Cardiac muscle cell (in vitro differentiated cells and primary cell): ENCODE data around the gene PFKFB4. TPM values are rescaled to one million over a fixed set of nuclear protein-coding genes. Genes with fewer than 3 reads are reported as not detected.
A peak's percentile ranks its signal among the peaks of the same experiment; 100 is the strongest.
"Not testable (repeated sequence)": the region's sequence is repeated elsewhere in the genome, so short reads cannot be mapped to it uniquely, and the experiment has no call there.

Experiments
- DNase-seq, 2 donors: peaks; one replicate each; pipeline versions ENCODE4 v3.0.0 to v3.0.0-alpha.2; 2010 to 2017; ENCODE audit warnings: low read depth in 1 of 2, low spot score in 1 of 2
- H3K27ac ChIP-seq: fragments of 200-600 bp; sonication (generic); 2 replicates; pipeline ENCODE4 v1.5.1; 2016
- H3K27me3 ChIP-seq: fragments of 200-600 bp; sonication (generic); 2 replicates; pipeline ENCODE4 v1.6.0; 2016; ENCODE audit warnings: control low read depth
- H3K36me3 ChIP-seq: fragments of 200-600 bp; sonication (generic); 2 replicates; pipeline ENCODE4 v1.5.1; 2016; ENCODE audit warnings: control low read depth
- H3K4me1 ChIP-seq: fragments of 200-600 bp; sonication (generic); 2 replicates; pipeline ENCODE4 v1.8.1; 2017; ENCODE audit warnings: low read depth, mild to moderate bottlenecking, mixed run types
- H3K4me3 ChIP-seq: fragments of 200-600 bp; sonication (generic); 2 replicates; pipeline ENCODE4 v1.5.1; 2016; ENCODE audit warnings: mild to moderate bottlenecking
- H3K9me3 ChIP-seq: fragments of 200-600 bp; sonication (generic); 2 replicates; pipeline ENCODE4 v1.5.1; 2017; ENCODE audit warnings: low read depth, mild to moderate bottlenecking, control low read depth
- polyA plus RNA-seq: library from polyadenylated mRNA; unstranded; fragments of >200 nt; fragmentation: Nextera tagmentation; extraction: Ambion mirVana; gene quantifications from 2 replicates; pipeline ENCODE4 v1.2.1, GENCODE V29; 2016
- total RNA-seq: library from RNA; depleted of rRNA; stranded (reverse); fragments of >200 nt; gene quantifications from 2 replicates; pipeline ENCODE4 v1.2.3, GENCODE V29; 2016
- TF ChIP-seq, protein P1 (sequence below): IDR thresholded peaks from 2 replicates; pipeline ENCODE4 v1.5.1; 2012; ENCODE audit warnings: low read depth, mild to moderate bottlenecking, low read length

Gene PFKFB4
- total and polyA plus RNA-seq, 2 experiments from 2014 or later = 64.9 to 74.7 TPM

DNA sequence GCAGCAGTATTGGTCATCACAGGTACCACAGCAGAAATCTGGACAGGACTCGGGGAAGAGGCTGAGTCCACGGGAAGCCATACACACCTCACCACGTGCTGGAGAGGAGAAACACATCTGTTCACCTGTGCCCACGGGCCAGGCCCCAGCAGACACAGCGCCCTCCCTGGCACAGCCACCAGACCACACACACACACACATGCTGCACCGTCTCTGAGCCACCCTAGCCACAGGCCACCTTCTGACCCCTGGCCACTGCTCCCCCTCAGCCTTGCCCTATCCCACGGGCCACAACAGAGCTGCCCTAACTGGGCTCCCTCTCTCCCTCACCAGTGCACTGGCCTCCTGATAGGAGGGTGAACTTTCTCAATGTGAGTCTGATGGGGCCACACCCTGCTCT is 55.4 kb downstream of the PFKFB4 start:
- Histone ChIP-seq H3K36me3 (no peaks in the 10 kb centered on the region), H3K4me3 (no peak overlapping the region), H3K9me3 (no peaks in the 10 kb centered on the region), H3K27me3 (no peaks in the 10 kb centered on the region), H3K4me1 (no peaks in the 10 kb centered on the region), H3K27ac (no peak overlapping the region)
- no peak for DNase-seq
- TF ChIP-seq, protein P1, sequence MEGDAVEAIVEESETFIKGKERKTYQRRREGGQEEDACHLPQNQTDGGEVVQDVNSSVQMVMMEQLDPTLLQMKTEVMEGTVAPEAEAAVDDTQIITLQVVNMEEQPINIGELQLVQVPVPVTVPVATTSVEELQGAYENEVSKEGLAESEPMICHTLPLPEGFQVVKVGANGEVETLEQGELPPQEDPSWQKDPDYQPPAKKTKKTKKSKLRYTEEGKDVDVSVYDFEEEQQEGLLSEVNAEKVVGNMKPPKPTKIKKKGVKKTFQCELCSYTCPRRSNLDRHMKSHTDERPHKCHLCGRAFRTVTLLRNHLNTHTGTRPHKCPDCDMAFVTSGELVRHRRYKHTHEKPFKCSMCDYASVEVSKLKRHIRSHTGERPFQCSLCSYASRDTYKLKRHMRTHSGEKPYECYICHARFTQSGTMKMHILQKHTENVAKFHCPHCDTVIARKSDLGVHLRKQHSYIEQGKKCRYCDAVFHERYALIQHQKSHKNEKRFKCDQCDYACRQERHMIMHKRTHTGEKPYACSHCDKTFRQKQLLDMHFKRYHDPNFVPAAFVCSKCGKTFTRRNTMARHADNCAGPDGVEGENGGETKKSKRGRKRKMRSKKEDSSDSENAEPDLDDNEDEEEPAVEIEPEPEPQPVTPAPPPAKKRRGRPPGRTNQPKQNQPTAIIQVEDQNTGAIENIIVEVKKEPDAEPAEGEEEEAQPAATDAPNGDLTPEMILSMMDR = no peak

DNA sequence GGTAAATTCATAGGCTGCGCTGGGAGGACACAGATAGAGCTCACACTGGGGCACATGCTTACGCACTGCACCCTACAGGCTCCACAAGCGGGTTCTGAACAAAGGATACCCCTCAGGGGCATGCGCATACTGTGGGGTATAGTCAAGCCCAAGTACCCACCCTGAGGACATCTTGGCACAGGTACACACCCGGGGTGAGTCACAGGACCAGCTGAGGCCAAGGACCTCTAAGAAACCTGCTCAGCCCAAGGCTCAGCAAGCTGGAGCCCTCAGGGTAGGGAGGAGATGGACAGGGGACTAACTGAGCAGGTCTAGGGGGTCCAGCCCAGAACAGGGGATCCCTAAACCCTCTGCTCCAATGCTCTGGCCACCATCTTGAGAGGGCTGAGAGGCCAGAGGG is 55.9 kb downstream of the PFKFB4 start:
- Histone ChIP-seq H3K27ac (no peak overlapping the region), H3K36me3 (no peaks in the 10 kb centered on the region), H3K4me3 (no peak overlapping the region), H3K27me3 (no peaks in the 10 kb centered on the region), H3K4me1 (no peaks in the 10 kb centered on the region), H3K9me3 (no peaks in the 10 kb centered on the region)
- no peak for DNase-seq
- TF ChIP-seq, protein P1 = no peak

DNA sequence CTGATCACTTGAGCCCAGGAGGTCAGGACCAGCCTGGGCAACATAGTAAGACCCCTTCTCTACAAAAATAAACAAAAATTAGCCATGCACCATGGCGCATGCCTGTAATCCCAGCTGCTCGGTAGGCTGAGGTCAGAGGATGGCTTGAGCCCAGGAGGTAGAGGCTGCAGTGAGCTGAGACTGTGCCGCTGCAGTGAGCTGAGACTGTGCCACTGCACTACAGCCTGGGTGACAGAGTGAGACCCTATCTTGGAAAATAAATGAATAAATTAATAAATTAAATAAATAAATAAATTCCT is 63.5 kb downstream of the PFKFB4 start:
- Histone ChIP-seq H3K4me1 (no peaks in the 10 kb centered on the region), H3K27ac (no peak overlapping the region), H3K4me3 (no peak overlapping the region), H3K9me3 (no peaks in the 10 kb centered on the region), H3K36me3 (no peaks in the 10 kb centered on the region), H3K27me3 (no peaks in the 10 kb centered on the region)
- TF ChIP-seq, protein P1 = no peak
- DNase-seq = no peak

DNA sequence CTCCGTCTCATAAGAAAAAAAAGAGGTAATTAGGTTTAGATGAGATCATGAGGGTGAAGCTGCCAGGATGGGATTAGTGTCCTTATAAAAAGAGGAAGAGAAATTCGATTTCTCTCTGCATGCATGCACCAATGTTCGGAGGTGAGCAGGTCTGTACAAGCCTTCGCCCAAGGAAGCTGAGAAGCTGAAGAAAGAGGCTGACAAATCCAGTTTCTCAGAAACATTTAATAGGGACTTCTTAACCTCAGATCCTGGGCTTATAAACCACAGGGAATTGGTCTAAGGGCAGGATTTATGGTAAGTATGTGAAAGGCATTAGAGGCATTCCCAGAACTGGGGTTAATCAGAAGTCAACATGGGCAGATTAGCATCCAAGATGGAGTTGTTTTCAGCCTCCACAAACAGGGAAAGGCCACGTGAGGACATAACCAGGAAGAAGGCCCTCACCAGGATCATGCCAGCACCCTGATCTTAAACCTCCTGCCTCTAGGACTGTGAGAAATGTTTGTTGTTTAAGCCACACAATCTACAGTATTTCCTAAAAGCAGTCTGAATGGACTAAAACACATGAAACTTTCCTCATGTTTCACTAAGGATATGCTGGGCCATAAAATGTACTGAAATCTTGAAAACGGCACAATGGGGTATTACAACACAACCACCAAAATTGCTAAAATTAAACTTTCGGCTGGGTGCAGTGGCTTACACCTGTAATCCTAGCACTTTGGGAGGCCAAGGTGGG is 64.0 kb downstream of the PFKFB4 start:
- Histone ChIP-seq H3K27me3 (no peaks in the 10 kb centered on the region), H3K4me1 (no peaks in the 10 kb centered on the region), H3K27ac (no peak overlapping the region), H3K36me3 (no peaks in the 10 kb centered on the region), H3K9me3 (no peaks in the 10 kb centered on the region), H3K4me3 (no peak overlapping the region)
- DNase-seq = peak in 1 of 2 donors; percentile 30
- TF ChIP-seq, protein P1 = no peak

DNA sequence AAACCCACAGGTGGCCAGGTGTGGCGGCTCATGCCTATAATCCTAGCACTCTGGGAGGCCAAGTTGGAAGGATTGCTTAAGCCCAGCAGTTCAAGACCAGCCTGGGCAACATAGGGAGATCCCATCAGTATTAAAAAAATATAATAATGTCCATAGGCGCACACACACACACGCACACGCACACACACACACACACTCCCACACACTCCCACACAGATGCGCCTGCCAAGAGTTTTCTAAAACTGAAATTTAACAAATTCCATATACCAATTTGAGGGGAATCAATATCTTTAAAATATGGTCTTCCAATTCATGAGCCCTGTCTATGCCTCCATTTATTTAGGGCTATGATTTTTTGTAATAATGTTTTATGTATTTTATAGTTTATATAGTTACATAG is 69.7 kb downstream of the PFKFB4 start:
- Histone ChIP-seq H3K4me3 (no peak overlapping the region), H3K27me3 (no peaks in the 10 kb centered on the region), H3K4me1 (no peaks in the 10 kb centered on the region), H3K9me3 (no peaks in the 10 kb centered on the region), H3K36me3 (no peaks in the 10 kb centered on the region), H3K27ac (no peak overlapping the region)
- DNase-seq = no peak
- TF ChIP-seq, protein P1 = no peak

DNA sequence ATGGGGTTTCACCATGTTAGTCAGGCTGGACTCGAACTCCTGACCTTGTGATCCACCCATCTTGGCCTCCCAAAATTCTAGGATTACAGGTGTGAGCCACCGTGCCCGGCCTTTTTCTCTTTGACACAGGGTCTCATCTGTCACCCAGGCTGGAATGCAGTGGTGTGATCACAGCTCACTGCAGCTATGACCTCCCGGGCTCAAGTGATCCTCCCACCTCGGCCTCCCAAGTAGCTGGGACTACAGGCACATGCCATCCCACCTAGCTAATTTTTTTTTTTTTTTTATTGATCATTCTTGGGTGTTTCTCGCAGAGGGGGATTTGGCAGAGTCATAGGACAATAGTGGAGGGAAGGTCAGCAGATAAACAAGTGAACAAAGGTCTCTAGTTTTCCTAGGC is 73.8 kb downstream of the PFKFB4 start:
- H3K4me3 ChIP-seq, DNase-seq, H3K9me3 ChIP-seq, H3K4me1 ChIP-seq, H3K27ac ChIP-seq, H3K36me3 ChIP-seq, H3K27me3 ChIP-seq: not testable (repeated sequence)

DNA sequence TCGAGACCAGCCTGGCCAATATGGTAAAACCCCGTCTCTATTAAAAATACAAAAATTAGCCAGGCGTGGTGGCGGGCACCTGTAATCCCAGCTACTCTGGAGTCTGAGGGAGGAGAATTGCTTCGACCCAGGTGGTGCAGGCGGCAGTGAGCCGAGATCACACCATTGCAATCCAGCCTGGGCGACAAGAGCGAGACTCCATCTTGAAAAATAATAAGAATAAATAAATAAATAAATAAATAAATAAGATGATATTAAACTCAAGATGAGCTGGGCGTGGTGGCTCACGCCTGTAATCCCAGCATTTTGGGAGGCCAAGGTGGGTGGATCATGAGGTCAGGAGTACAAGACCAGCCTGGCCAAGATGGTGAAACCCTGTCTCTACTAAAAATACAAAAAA is 75.7 kb downstream of the PFKFB4 start:
- not testable (repeated sequence) for H3K9me3 ChIP-seq, H3K4me1 ChIP-seq, H3K36me3 ChIP-seq, H3K4me3 ChIP-seq, H3K27ac ChIP-seq, H3K27me3 ChIP-seq, DNase-seq
